NCI-H1436 (cell line): ENCODE results near the gene PELI1.
A peak's percentile ranks its signal among the peaks of the same experiment; 100 is the strongest.
"Not testable (repeated sequence)": the region's sequence is repeated elsewhere in the genome, so short reads cannot be mapped to it uniquely, and the experiment has no call there.

Experiments used
- DNase-seq: peaks from one replicate; lab custom pipeline; 2025; lab: John Stamatoyannopoulos, UW

Gene PELI1

GRCh38 chr2:64085936-64086335 is 58.3 kb downstream of the PELI1 start:
- DNase-seq: no peak

GRCh38 chr2:64081046-64081445 is 63.2 kb downstream of the PELI1 start:
- DNase-seq: no peak

- no peak for DNase-seq
These were observed 64.0 kb downstream of the PELI1 start for GRCh38 chr2:64080179-64080578.

- DNase-seq: not testable (repeated sequence)
These were observed 64.5 kb downstream of the PELI1 start for GRCh38 chr2:64079688-64080087.

GRCh38 chr2:64076828-64077227 is 67.4 kb downstream of the PELI1 start:
- DNase-seq: not testable (repeated sequence)

GRCh38 chr2:64074616-64075015 is 69.6 kb downstream of the PELI1 start:
- DNase-seq: not testable (repeated sequence)

GRCh38 chr2:64067326-64067725 is 76.9 kb downstream of the PELI1 start:
- no peak for DNase-seq

GRCh38 chr2:64065516-64065915 is 78.7 kb downstream of the PELI1 start:
- no peak for DNase-seq

GRCh38 chr2:64063924-64064331 is 80.3 kb downstream of the PELI1 start:
- DNase-seq: no peak

- DNase-seq: no peak
These were observed 80.8 kb downstream of the PELI1 start for GRCh38 chr2:64063454-64063853.

- DNase-seq: no peak
These were observed 81.4 kb downstream of the PELI1 start for GRCh38 chr2:64062840-64063239.

- DNase-seq: no peak
These were observed 85.0 kb downstream of the PELI1 start for GRCh38 chr2:64059270-64059669.

- no peak for DNase-seq
These were observed 88.2 kb downstream of the PELI1 start for GRCh38 chr2:64056021-64056420.

- no peak for DNase-seq
These were observed 89.9 kb downstream of the PELI1 start for GRCh38 chr2:64054161-64054915.

- DNase-seq: no peak
These were observed 91.6 kb downstream of the PELI1 start for GRCh38 chr2:64052463-64053241.

GRCh38 chr2:64049633-64050220 is 94.5 kb downstream of the PELI1 start:
- peak; percentile 61 for DNase-seq

- no peak for DNase-seq
These were observed 98.3 kb downstream of the PELI1 start for GRCh38 chr2:64045938-64046337.
